PC-9 (cell line): ENCODE measurements around the gene TLX2. TPM values are rescaled to one million over a fixed set of nuclear protein-coding genes. Genes with fewer than 3 reads are reported as not detected.
A peak's percentile ranks its signal among the peaks of the same experiment; 100 is the strongest.

ENCODE experiments used
- BruUV-seq: library from RNA; stranded (reverse); fragments of 400-500 nt; replicated peaks from 2 replicates; lab custom pipeline; 2021; lab: Mats Ljungman, UMichigan
- CTCF ChIA-PET: fragments of 300-600 bp; sonication (Branson Sonifier 250); formaldehyde crosslinking; loops from one replicate; lab custom pipeline; 2022; ENCODE audit warnings: antibody characterized with exemption; lab: Charles Lee
- POLR2A ChIA-PET: fragments of 300-600 bp; sonication (Branson Sonifier 250); formaldehyde crosslinking; loops from one replicate; lab custom pipeline; 2022; ENCODE audit warnings: antibody characterized with exemption; ENCODE audit not compliant: unreplicated experiment; lab: Charles Lee
- DNase-seq, 2 experiments: peaks; one replicate each; pipeline versions ENCODE4 v3.0.0 to v3.0.0-alpha.2; 2015 to 2022; ENCODE audit warnings: mixed read lengths in 1 of 2
- H2AFZ ChIP-seq: fragments of 200-600 bp; sonication (generic); 2 replicates; pipeline ENCODE4 v1.8.1; 2017; ENCODE audit warnings: antibody characterized with exemption
- H3F3A ChIP-seq: fragments of 200-600 bp; sonication (generic); 2 replicates; pipeline ENCODE4 v1.8.1; 2017; ENCODE audit warnings: antibody characterized with exemption, mild to moderate bottlenecking, low read depth; ENCODE audit not compliant: insufficient read depth
- H3K27ac ChIP-seq: fragments of 200-600 bp; sonication (generic); 2 replicates; pipeline ENCODE4 v1.6.1; 2016; ENCODE audit warnings: mixed run types
- H3K27me3 ChIP-seq: fragments of 200-600 bp; sonication (generic); 2 replicates; pipeline ENCODE4 v1.6.1; 2016; ENCODE audit warnings: low read depth, mixed run types; ENCODE audit not compliant: insufficient read depth
- H3K36me3 ChIP-seq: fragments of 200-600 bp; sonication (generic); 2 replicates; pipeline ENCODE4 v1.6.1; 2016; ENCODE audit warnings: low read depth, mixed run types
- H3K4me1 ChIP-seq: fragments of 200-600 bp; sonication (generic); replicated peaks from 2 replicates; pipeline ENCODE4 v1.6.1; 2016; ENCODE audit warnings: mixed run types; ENCODE audit not compliant: insufficient read depth
- H3K4me2 ChIP-seq: fragments of 200-600 bp; sonication (generic); 2 replicates; pipeline ENCODE4 v1.6.1; 2017; ENCODE audit warnings: mixed run types
- H3K4me3 ChIP-seq: fragments of 200-600 bp; sonication (generic); 2 replicates; pipeline ENCODE4 v1.6.1; 2016; ENCODE audit warnings: mixed run types
- H3K79me2 ChIP-seq: fragments of 200-600 bp; sonication (generic); 2 replicates; pipeline ENCODE4 v1.6.1; 2017; ENCODE audit warnings: low read depth, mixed run types
- H3K9me2 ChIP-seq: fragments of 200-600 bp; sonication (generic); 2 replicates; pipeline ENCODE4 v1.8.1; 2017; ENCODE audit warnings: mild to moderate bottlenecking; ENCODE audit not compliant: insufficient read depth
- H3K9me3 ChIP-seq: fragments of 200-600 bp; sonication (generic); 2 replicates; pipeline ENCODE4 v1.8.1; 2016; ENCODE audit warnings: low read depth; ENCODE audit not compliant: insufficient read depth
- H4K20me1 ChIP-seq: fragments of 200-600 bp; sonication (generic); 2 replicates; pipeline ENCODE4 v1.8.1; 2017; ENCODE audit not compliant: insufficient read depth
- CTCF ChIP-seq: fragments of 200-600 bp; sonication (generic); conservative IDR thresholded peaks from 2 replicates; pipeline ENCODE4 v1.6.1; 2017; ENCODE audit warnings: mixed run types, antibody characterized with exemption, mild to moderate bottlenecking, moderate library complexity
- EZH2 ChIP-seq: fragments of 200-600 bp; sonication (generic); IDR thresholded peaks from 2 replicates; pipeline ENCODE4 v1.8.0; 2017; ENCODE audit warnings: antibody characterized with exemption, low read depth
- intact Hi-C: fragments of 100-400 bp; cut with micrococcal nuclease; formaldehyde crosslinking; loops from one replicate; pipeline ENCODE4 v1.10.0; 2022; ENCODE audit not compliant: unreplicated experiment
- total RNA-seq: library from RNA; stranded (reverse); gene quantifications from 2 replicates; pipeline ENCODE4 v1.2.3, GENCODE V29; 2021

TLX2 gene
- total RNA-seq, 1 experiment from 2014 or later: 3.1 TPM

GRCh38 chr2:74542978-74543377 is 28.7 kb downstream of the TLX2 start:
- no peak overlapping the region for H2AFZ ChIP-seq
- no peak for DNase-seq
- H4K20me1 ChIP-seq: no peaks in the 10 kb centered on the region
- no peaks in the 10 kb centered on the region for H3K9me2 ChIP-seq
- no peaks in the 10 kb centered on the region for H3K4me1 ChIP-seq
- no peak overlapping the region for H3K27ac ChIP-seq
- no peak overlapping the region for H3K4me2 ChIP-seq
- H3F3A ChIP-seq: peaks cover 9% of the 10 kb centered on the region; the same call in 1 of the 2 replicates
- BruUV-seq: no TSS peak
- no peaks in the 10 kb centered on the region for H3K36me3 ChIP-seq
- intact Hi-C loops: no loop called here
- no peaks in the 10 kb centered on the region for H3K9me3 ChIP-seq
- H3K4me3 ChIP-seq: no peak overlapping the region
- TF ChIP-seq EZH2 (no peak), CTCF (no peak)
- ChIA-PET CTCF (interaction anchor here (0.7 kb wide), 1 partner anchor 209 kb away, joined by 3 read pairs; no protein-coding TSS in a partner anchor), POLR2A (no interaction called here)
- H3K27me3 ChIP-seq: no peaks in the 10 kb centered on the region
- H3K79me2 ChIP-seq: no peaks in the 10 kb centered on the region

GRCh38 chr2:74544634-74545033 is 30.4 kb downstream of the TLX2 start:
- TF ChIP-seq EZH2 (no peak), CTCF (peak; percentile 43; the same call in 1 of the 2 replicates)
- intact Hi-C loops: loop anchor here (5.0 kb wide), 1 partner anchor 62 kb away; the partner anchor contains the start of genes CCDC142 and TTC31

GRCh38 chr2:74546004-74546403 is 31.8 kb downstream of the TLX2 start:
- H3K4me2 ChIP-seq: no peak overlapping the region
- CTCF ChIA-PET: no interaction called here
- no peak overlapping the region for H3K27ac ChIP-seq
- peaks cover 15% of the 10 kb centered on the region for H3K79me2 ChIP-seq
- intact Hi-C loops: loop anchor here (5.0 kb wide), 1 partner anchor 64 kb away; the partner anchor contains the start of genes CCDC142 and TTC31
- peaks cover 23% of the 10 kb centered on the region; the same call in 1 of the 2 replicates for H3F3A ChIP-seq
- peaks cover 12% of the 10 kb centered on the region for H3K4me1 ChIP-seq
- H2AFZ ChIP-seq: no peak overlapping the region
- POLR2A ChIA-PET: no interaction called here
- DNase-seq: no peak
- no peaks in the 10 kb centered on the region for H3K27me3 ChIP-seq
- no peak overlapping the region for H3K4me3 ChIP-seq
- BruUV-seq: no TSS peak
- H3K9me3 ChIP-seq: no peaks in the 10 kb centered on the region
- H3K9me2 ChIP-seq: no peaks in the 10 kb centered on the region
- H3K36me3 ChIP-seq: no peaks in the 10 kb centered on the region
- no peak for TF ChIP-seq EZH2
- no peak for TF ChIP-seq CTCF
- H4K20me1 ChIP-seq: no peaks in the 10 kb centered on the region

More at GRCh38 chr2:74544634-74545033, 30.4 kb downstream of the TLX2 start:
- BruUV-seq: no TSS peak
- ChIA-PET POLR2A (no interaction called here), CTCF (interaction anchor here (0.8 kb wide), 1 partner anchor 13 kb away, joined by 3 read pairs; no protein-coding TSS in a partner anchor)
- no peak overlapping the region for H3K4me3 ChIP-seq
- H3K9me2 ChIP-seq: no peaks in the 10 kb centered on the region
- no peak for DNase-seq
- no peaks in the 10 kb centered on the region for H3K27me3 ChIP-seq
- H3F3A ChIP-seq: peaks cover 23% of the 10 kb centered on the region; the same call in 1 of the 2 replicates
- 0 out of 2 replicates have a peak, but pooled peaks cover 2% of the 10 kb centered on the region for H3K79me2 ChIP-seq
- H2AFZ ChIP-seq: no peak overlapping the region
- H3K4me2 ChIP-seq: no peak overlapping the region
- no peak overlapping the region for H3K27ac ChIP-seq
- H3K4me1 ChIP-seq: 0 out of 2 replicates have a peak, but pooled peaks cover 1% of the 10 kb centered on the region
- no peaks in the 10 kb centered on the region for H3K9me3 ChIP-seq
- H3K36me3 ChIP-seq: no peaks in the 10 kb centered on the region
- no peaks in the 10 kb centered on the region for H4K20me1 ChIP-seq
